NCI-H510A treated with DMSO at 0.1 percent for 48 hours (cell line): Measurements from ENCODE around the gene BRICD5.

Experiments used
- DNase-seq: peaks from one replicate; lab custom pipeline; 2025; lab: John Stamatoyannopoulos, UW

The BRICD5 gene

DNA sequence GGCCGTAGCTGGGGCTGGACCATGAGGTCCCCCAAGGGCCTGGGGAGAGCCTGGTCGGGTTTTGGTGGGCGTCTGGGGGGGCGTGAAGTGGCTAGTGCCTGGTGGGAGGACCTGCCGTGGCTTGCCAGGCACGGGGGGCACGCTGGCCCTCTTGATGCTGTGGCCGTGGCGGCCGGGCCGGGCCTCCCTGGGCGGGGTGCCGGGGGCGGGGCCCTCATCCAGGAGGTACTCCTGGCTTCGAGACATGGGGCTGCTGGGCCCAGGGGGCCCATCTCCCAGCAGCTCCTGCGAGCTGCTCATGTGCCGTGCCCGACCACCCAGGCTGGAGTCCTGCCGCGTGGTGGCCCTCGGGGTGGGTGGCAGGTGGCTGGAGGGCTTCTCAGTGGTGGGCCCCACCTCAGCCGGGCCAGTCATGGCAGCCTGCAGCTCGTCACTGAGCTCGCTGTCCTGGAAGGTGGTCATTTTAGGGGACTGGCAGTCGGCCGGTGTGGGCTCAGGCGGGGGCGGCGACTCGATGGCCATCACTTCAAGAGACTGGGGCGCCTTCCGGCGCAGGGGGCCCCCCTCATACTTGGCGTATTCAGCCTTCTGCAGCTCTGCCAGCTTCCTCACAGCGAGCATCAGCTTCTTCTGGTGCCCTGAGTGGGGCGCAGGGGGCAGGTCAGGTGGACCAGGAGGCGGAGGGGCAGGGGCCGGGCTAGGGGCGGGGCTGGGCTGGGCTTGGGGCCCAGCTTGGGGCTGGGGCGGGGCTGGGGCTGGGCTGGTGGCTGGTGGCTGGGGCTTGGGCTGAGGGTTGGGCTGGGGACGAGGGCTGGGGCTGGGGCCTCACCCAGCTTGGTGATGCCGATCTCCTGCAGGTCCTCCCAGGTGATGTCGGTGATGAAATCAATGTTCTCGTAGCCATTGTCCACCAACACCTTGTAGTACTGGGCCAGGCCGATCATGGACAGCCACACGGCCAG, 29.4 kb downstream of the BRICD5 start:
- DNase-seq: no peak

DNA sequence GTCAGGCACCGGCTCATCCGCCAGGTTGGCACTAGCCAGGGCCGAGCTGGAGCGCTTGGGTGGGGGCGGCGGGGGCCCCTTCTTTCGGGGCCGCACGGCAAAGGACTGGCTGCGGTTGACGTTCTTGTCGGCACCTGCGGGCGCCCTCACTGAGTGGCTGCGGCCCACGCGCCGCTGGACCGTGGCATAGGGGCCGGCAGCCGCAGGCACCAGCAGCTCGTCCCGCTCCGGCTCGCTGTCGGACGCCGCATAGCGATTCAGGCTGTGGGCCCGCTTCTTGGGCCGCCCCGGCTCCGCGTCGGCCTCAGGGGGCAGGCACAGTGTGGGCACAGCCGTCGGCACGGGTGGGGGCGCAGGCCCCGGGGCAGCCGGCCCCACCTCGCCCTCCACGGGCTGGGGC, 30.2 kb downstream of the BRICD5 start:
- no peak for DNase-seq

DNA sequence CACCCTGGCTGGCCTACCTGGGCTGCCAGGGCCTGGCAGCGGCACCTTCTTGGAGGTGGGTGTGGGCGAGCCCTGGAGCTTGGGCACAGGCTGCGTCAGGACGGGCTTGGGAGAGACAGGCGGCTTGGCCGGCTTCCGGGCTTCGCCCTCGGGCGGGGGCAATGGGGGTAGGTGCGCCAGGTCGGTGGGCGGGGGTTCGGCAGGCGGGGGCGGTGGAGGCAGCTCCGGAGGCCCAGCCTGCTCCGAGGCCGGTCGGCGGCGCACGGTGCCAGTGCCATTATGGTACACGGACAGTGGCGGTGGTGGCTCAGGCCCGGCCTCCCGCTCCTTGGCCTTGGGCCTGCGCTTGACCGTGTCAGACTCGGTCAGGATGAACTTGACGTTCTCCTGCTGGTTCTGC, 31.1 kb downstream of the BRICD5 start:
- no peak for DNase-seq

DNA sequence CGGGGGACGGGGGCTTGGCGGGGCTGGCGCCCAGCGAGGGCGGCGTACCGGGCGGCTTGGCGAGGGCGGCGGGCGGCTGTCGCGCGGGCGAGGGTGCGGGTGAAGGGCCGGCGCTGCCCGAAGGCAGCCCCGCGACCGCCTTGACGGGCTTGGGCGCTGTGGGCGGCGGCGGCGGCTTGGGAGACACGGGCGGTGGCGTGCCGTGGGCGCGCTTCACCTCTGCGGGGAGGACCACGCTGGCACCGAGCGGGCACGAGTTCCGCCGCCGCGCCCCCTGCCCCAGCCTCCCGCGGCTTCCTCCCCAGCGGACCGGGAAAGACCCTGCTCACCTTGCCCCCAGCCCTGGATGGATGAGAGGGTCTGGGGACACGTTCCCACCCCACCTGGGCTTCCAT, 31.6 kb downstream of the BRICD5 start:
- DNase-seq: no peak

DNA sequence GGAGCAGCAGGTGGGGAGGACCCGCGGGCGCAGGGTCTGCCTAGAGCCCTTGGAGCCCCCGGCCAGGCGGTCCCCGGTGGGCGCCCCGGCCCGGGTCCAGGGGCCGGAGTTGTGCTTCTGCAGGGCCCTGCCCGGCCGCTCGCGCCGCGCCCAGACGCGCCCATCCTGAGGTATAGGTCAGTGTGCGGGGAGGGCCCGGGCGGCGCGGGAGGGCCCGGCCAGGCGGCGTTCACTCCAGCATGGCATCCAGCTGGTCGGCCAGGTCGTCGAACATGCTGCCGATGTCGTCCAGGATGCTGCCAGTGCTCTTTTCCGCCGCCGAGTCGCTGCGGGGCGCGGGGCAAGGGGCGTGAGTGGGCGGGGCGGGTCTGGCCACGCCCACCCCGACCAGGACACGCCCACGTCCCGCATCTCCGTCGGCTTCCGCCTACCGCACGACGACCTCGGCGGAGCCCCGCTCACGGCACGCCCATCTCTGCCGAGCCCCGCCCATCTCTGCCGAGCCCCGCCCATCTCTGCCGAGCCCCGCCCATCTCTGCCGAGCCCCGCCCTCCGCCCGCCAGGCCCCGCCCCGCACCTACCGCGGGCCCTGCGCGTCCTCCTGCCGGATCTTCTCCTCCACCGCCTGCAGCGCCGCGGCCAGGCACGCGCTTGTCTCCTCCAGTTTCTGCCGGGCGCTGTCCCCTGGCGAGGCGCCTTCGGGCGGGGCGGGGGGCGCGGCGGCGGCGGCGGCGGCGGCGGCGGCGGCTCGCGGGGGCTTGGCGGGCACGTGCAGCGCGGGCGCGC, 32.1 kb downstream of the BRICD5 start:
- DNase-seq: no peak

DNA sequence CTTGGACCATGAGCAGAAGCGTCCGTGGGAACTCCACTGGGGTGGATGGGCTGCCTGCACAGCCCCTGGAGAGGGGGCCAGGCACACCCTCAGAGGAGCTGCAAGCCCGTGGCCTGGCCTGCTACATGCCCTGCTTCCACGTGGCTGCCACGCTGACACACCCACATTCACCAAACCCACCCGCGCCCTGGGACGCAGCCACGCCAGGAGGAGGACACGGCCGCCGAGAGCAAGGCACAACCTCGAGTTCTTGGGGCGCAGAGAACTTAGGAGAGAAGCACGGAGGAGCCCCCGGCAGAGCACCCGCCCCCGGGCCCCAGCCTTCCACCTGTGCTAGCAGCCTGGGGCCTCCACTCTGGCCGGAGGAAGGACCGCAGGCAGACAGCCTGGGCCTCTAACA, 33.1 kb downstream of the BRICD5 start:
- DNase-seq: no peak

DNA sequence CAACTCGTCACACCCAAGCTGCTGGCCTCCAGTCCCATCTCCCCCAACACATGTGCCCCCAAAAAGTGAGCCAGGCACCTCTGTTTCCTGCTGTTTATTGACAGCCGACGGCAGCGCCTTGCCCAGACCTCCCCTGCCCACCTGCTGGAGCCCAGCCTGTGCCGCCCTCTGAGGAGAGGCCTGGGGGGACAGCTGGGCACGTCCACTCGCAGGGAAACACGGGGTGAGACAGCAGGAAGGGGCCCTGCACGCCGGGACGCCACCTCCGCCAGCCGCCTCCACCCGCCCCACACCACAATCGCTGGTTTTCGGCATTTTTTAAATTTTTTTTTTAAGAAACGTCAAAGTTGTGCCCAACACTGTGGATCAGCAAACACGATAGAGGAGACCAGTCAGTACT, 33.6 kb downstream of the BRICD5 start:
- no peak for DNase-seq

DNA sequence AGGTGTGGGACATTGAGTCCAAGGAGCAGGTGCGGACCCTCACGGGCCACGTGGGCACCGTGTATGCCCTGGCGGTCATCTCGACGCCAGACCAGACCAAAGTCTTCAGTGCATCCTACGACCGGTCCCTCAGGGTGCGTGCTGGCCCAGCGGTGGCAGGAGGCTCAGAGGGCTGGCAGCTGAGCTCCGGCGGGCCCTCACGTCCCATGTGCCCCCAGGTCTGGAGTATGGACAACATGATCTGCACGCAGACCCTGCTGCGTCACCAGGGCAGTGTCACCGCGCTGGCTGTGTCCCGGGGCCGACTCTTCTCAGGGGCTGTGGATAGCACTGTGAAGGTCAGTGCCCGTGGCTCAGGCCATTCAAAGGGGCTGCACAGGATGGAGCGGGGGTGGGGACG, 34.6 kb downstream of the BRICD5 start:
- no peak for DNase-seq

DNA sequence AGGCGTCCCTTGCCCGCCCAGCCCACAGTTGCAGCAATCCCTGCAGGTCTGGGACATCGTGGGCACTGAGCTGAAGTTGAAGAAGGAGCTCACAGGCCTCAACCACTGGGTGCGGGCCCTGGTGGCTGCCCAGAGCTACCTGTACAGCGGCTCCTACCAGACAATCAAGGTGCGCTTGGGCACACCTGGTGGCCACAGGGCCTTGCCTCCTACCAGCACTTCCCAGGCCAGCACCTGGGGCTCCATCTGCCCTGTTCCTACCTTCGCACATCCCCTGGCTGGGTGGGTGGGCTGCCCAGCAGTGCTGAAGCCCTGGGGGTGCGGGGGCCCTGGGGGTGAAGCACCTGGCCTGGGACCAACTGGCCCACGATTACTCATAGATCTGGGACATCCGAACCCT, 35.2 kb downstream of the BRICD5 start:
- no peak for DNase-seq

DNA sequence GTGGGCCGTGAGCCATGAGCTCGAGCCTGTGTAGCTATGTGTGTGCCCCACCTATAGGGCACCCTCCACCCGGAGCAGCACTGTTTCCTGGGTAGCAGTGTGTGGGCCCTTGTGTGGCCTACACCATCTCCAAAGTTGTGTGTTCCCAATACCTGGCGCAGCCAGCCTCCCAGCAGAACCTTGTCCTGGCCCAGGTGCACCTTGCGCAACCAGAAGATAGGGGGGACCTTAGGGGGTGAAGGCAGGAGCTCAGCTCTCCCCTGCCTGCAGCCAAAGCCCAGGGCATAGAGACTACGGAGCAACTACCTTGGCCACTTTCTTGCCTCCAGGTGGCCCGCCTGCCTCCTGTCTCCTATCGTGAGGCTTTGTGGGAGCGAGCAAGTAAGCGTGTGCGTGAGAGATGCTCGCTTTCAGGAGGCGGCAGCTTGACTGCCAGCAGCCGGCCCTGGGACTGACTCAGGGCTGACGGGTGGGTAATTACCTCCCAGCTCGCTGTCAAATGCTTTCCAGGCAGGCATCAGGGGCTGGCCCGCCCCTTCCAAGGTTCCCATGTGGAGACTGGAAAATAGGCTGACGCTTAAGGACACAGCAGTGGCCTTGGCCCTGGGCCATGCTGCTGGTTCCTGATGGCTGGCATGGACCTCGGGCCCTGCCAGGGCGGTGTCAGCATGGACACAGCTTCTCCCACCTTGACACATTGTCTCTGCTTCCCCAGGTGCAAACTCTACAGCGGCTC, 36.1 kb downstream of the BRICD5 start:
- DNase-seq: no peak

DNA sequence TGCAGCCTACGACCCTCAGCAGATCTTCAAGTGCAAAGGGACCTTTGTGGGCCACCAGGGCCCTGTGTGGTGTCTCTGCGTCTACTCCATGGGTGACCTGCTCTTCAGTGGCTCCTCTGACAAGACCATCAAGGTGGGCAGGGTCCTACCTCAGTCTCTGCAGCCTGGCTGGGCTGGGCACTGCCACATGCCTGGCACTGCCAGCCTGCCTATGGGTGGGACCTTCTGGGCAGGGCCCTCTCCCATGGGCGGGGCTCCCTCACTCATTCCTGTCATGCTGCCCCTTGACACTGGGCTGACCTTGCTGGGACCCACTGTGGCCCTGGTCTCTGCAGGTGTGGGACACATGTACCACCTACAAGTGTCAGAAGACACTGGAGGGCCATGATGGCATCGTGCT, 36.7 kb downstream of the BRICD5 start:
- DNase-seq: no peak

DNA sequence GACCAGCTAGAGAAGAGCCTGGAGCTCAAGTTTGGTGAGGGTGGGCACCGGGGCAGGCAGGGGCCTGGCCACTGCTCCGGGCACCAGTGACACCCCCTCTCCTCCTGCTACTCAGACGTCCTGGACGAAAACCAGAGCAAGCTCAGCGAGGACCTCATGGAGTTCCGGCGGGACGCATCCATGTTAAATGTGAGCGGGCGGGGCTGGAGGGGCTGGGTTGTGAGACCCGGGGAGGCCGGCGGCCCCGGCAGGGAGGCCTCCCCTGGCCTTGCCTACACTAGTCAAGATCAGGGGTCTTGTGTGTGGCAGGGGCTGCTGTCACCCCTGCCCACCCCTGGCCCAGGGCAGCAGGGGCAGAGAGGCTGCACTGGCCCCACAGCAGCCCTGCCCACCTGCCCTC, 37.3 kb downstream of the BRICD5 start:
- no peak for DNase-seq

DNA sequence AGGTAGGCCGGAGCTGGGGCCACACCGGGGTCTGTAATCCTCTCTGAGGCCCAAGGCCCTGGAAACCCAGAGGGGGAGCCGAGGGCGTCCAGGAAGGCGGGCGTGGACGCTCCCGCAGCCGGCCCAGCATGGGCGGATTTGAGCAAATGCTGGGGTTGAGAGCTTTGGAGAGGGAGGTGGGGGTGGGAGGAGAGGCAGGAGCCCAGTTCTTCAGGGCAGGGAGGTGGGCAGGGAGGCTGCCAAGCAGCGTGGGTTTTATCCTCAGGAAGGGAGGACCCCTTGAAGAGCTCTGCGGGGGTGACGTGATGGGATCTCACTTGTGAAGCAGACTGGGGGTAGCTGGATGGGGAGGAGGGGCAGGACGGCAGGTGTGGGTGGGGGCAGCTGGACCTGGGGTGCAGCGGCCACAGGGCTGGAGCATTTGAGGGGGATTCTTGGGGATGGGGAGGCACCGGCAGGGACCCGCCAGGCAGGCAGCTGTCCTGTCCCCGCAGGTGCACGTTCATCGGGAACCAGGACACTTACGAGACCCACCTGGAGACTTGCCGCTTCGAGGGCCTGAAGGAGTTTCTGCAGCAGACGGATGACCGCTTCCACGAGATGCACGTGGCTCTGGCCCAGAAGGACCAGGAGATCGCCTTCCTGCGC, 37.9 kb downstream of the BRICD5 start:
- no peak for DNase-seq

DNA sequence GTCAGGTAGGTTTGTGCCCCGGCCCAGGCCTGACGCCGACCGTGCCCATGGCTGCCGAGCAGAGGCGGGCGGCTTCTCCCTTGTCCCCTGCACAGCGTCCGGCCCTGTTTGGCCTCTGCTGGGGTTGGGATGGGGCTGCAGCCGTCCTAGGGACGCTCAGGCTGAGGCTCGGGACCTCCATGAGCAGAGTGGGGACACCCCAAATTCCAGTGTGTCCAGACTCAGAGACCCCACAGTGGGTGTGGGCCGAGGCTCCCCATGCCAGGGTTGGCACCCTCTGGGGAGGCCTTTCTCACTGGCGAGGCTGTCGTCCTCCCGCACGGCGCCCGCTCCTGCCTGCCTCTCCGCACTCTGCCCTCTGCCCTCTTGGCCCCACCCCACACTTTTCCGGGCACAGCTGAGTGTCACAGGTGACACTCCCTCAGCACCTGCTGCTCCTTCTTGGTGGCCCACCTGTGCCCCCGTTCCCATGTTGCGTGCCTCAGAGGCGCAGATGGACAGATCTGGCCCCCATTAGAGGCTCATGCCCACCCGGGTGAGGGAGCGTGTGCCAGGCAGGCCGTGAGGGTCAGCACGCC, 39.0 kb downstream of the BRICD5 start:
- DNase-seq: no peak

DNA sequence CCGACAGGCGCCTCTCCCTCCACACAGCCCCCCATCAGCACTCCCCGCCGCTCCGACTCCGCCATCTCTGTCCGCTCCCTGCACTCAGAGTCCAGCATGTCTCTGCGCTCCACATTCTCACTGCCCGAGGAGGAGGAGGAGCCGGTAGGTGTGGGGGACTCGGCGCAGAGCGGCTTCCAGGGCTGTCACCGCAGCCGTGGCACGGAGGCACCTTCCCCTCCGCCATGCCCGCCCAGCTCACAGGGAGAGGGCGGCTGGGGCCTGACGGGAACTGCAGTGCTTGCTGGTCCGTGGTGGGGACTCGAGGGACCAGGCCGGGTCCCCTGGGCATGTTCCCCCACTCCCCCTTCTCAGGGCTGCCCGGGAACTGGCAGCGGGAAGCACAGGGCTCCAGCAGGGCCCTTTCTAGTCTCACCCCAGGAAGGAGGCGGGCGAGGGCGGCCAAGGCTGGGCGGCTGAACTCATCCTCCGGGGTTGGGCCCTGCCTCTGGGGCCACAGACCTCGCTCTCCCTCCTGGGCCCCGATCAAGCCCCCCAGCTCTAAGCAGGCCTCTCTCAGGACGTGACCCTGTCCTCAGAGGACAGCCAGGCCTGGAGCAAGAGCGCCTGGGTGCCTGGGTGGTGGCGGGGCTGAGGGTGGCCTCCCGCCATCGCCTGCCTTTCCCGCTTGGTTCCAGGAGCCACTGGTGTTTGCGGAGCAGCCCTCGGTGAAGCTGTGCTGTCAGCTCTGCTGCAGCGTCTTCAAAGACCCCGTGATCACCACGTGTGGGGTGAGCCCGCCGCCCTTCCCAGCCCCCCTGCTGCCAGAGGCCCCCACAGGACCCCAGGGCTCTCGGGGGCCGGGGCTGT, 39.9 kb downstream of the BRICD5 start:
- DNase-seq: no peak

DNA sequence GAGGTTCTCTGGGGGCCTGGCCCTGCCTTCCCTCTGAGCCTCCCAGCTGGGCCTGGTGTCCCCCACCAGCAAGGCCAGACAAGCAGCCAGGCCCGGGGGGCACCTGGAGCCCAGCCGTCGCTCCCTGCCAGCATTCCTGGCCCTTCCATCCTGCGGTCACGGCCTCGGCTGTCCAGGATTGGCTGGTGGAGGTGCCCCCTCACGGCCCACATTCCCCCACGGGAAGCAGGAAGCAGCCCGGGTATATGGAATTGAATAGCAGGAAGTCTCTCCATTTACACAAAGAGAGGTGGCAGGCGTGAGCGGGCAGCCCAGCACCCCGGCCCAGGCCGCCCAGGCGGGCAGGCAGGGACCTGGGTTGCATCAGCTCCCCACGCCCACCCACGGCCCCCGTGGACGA, 40.6 kb downstream of the BRICD5 start:
- DNase-seq: no peak

DNA sequence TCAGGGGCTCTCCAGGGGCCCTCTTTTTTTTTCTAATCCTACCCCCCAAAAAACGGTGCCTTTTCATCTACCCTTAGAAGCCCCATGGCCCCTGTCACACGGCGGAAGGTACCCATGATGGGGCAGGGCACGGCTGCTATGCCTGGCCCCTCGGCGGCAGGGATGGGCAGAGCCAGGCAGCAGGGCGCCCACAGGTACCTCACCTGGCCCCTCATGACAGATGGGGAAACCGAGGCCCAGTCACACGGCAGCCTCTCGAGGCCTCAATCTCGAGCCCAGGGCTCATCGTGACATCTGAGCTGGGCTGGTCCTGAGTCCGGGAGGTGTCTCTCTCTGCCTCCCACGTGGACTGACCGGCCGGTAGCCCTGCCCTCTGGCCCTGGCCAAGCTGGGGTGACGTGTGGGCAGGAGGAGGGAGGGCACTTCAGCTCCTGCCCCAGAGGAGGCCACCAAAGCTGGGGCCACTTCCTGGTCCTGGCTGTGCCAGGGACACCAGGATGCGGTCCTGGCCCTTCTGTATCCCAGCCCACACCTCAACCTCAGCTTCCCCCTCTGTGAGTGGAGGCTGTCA, 43.5 kb downstream of the BRICD5 start:
- DNase-seq: no peak

DNA sequence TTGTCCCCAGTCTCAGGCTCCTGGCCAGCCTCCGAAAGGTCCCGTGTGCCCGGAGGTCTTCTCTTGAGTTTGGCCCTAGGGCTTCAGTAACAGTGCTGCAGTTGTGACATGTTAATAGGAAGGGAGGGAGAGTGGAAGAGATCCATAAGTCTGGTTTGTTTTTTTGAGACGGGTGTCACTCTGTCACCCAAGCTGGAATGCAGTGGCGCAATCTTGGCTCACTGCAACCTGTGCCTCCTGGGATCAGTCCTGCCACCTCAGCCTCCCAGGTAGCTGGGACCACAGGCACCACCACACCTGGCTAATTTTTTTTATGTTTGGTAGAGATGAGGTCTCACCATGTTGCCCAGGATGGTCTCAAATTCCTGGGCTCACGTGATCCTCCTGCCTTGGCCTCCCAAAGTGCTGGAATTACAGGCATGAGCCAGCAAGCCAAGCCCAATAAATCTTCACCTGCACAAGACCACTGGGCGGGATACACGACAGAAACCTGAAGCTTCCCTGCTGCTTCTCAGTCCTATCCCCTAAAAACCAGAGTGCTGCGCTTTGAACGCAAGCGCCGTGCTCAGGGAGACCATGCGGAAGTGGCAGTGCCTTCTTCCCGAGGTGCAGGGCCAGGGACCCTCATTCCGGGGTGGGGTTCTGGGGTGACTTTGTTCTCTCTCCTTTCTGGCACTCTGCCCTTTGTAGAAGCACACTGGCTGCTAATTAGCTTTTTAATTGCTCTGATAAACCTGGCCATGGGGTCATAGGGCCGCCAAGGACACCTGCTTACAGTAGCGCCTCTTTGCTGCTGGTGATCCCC, 44.2 kb downstream of the BRICD5 start:
- DNase-seq: no peak

DNA sequence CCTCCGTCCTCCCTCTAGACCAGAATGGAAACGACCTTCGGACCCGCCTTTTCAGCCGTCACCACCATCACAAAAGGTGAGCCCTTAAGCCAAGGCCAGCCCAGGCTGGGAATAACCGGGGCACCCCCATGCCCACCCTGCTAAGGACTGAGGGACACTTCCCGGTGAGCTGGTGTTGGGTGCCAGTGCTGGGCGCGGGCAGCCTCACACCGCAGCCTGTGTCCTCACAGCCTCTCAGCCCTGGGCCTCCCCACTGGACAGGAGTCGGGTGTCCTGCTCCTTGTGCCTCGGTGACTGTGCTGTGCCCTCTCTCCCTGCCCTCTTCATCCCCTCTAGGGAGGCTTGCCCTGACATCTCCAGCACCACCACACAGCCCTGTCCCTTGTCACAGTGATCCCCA, 44.8 kb downstream of the BRICD5 start:
- no peak for DNase-seq
